ENCODE measurements around the gene CEACAM16. TPM values are rescaled to one million over a fixed set of nuclear protein-coding genes. Genes with fewer than 3 reads are reported as not detected.

Gene CEACAM16
- polyA plus RNA-seq, 4 donors = 0.07 TPM; not detected in 3

GRCh38 chr19:44753626-44753931 is 54.6 kb downstream of the CEACAM16 start:
- Histone ChIP-seq H3K4me3 (ENCODE audit: low read depth in 1 of 3, low read length in 3 of 3) (peak overlapping the region; percentile 48 to 54 (median 53)), H3K36me3 (ENCODE audit: control insufficient read depth in 3 of 3, insufficient read depth in 2 of 3, low read depth in 1 of 3, low read length in 3 of 3) (peaks cover 16 to 88% (median 23%) of the 10 kb centered on the region in 3 donors), H3K27me3 (ENCODE audit: control insufficient read depth in 3 of 3, insufficient read depth in 3 of 3, low read length in 3 of 3) (no peaks in the 10 kb centered on the region), H3K27ac (ENCODE audit: low read depth in 1 of 3, low read length in 2 of 3) (peak overlapping the region; percentile 85 to 98 (median 96)), H3K4me1 (ENCODE audit: control insufficient read depth in 3 of 3, insufficient read depth in 2 of 3, low read depth in 1 of 3, low read length in 2 of 3) (peaks cover 10 to 78% (median 28%) of the 10 kb centered on the region in 3 donors), H3K9me3 (ENCODE audit: control insufficient read depth in 2 of 2, insufficient read depth in 1 of 2, low read depth in 1 of 2, low read length in 1 of 2) (no peaks in the 10 kb centered on the region)
- DNase-seq (no peak), FAIRE-seq (no peak)
- 0 to 5% (median 0%) methylated on average over 9 to 11 of the region's 11 CpGs for WGBS, 3 donors

- WGBS, 3 donors = 1% methylated on average over 31 to 33 of the region's 33 CpGs
- Histone ChIP-seq H3K27ac (ENCODE audit: low read depth in 1 of 3, low read length in 2 of 3) (peak overlapping the region; percentile 85 to 98 (median 96)), H3K4me1 (ENCODE audit: control insufficient read depth in 3 of 3, insufficient read depth in 2 of 3, low read depth in 1 of 3, low read length in 2 of 3) (peaks cover 10 to 80% (median 28%) of the 10 kb centered on the region in 3 donors), H3K4me3 (ENCODE audit: low read depth in 1 of 3, low read length in 3 of 3) (peak overlapping the region; percentile 48 to 54 (median 53)), H3K27me3 (ENCODE audit: control insufficient read depth in 3 of 3, insufficient read depth in 3 of 3, low read length in 3 of 3) (no peaks in the 10 kb centered on the region), H3K36me3 (ENCODE audit: control insufficient read depth in 3 of 3, insufficient read depth in 2 of 3, low read depth in 1 of 3, low read length in 3 of 3) (peaks cover 19 to 93% (median 27%) of the 10 kb centered on the region in 3 donors), H3K9me3 (ENCODE audit: control insufficient read depth in 2 of 2, insufficient read depth in 1 of 2, low read depth in 1 of 2, low read length in 1 of 2) (no peaks in the 10 kb centered on the region)
- DNase-seq (peak; percentile 94 to 95), FAIRE-seq (no peak)
Observed at GRCh38 chr19:44753932-44754749, 55.2 kb downstream of the CEACAM16 start.

DNA sequence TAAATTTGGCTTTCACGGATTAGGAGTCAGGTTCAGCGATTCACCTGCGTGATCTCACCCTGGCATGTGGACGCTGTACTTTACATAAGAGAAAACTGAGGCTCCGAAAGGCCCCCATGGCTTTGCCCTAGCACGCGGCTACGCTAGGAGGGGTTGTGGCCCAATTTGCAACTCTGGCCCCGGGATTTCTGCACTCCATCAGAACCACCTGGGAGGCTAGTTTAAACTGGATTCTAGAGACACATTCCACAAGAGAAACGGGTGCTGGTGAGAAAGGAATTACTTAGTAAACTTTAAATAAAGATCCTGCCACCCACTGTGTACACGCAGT is 55.8 kb downstream of the CEACAM16 start:
- DNase-seq (no peak), FAIRE-seq (no peak)
- Histone ChIP-seq H3K27me3 (ENCODE audit: control insufficient read depth in 3 of 3, insufficient read depth in 3 of 3, low read length in 3 of 3) (no peaks in the 10 kb centered on the region), H3K36me3 (ENCODE audit: control insufficient read depth in 3 of 3, insufficient read depth in 2 of 3, low read depth in 1 of 3, low read length in 3 of 3) (peaks cover 24 to 96% (median 32%) of the 10 kb centered on the region in 3 donors), H3K27ac (ENCODE audit: low read depth in 1 of 3, low read length in 2 of 3) (peak overlapping the region; percentile 55 to 98 (median 85)), H3K4me3 (ENCODE audit: low read depth in 1 of 3, low read length in 3 of 3) (peak overlapping the region; percentile 22 to 53 (median 48)), H3K9me3 (ENCODE audit: control insufficient read depth in 2 of 2, insufficient read depth in 1 of 2, low read depth in 1 of 2, low read length in 1 of 2) (no peaks in the 10 kb centered on the region), H3K4me1 (ENCODE audit: control insufficient read depth in 3 of 3, insufficient read depth in 2 of 3, low read depth in 1 of 3, low read length in 2 of 3) (peaks cover 10 to 75% (median 28%) of the 10 kb centered on the region in 3 donors)
- WGBS, 3 donors = 23 to 25% (median 24%) methylated on average over 11 of the region's 11 CpGs

DNA sequence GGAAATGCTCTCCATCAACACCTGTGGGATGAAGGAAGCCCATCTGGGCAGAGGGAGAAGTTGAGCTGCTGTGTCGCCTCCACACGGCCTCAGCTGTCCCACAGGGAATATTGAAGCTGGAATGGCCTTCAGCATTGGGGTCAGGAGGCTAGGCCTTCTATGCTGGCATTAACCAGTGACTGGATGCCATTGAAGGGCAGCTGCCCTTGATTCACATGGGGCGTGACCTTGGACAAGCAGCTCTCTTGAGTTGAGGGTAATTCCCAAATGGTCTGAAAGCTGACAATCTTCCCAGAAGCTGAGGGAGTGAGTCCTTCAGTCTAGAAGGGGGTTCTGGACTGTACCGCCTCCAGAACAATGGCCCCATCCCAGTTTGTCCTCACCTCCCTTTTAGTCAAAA is 56.3 kb downstream of the CEACAM16 start:
- Histone ChIP-seq H3K27me3 (ENCODE audit: control insufficient read depth in 3 of 3, insufficient read depth in 3 of 3, low read length in 3 of 3) (no peaks in the 10 kb centered on the region), H3K4me1 (ENCODE audit: control insufficient read depth in 3 of 3, insufficient read depth in 2 of 3, low read depth in 1 of 3, low read length in 2 of 3) (peaks cover 10 to 72% (median 28%) of the 10 kb centered on the region in 3 donors), H3K4me3 (ENCODE audit: low read depth in 1 of 3, low read length in 3 of 3) (no peak overlapping the region), H3K27ac (ENCODE audit: low read depth in 1 of 3, low read length in 2 of 3) (peak overlapping the region in 2 of 3 donors; percentile 27 to 98), H3K9me3 (ENCODE audit: control insufficient read depth in 2 of 2, insufficient read depth in 1 of 2, low read depth in 1 of 2, low read length in 1 of 2) (no peaks in the 10 kb centered on the region), H3K36me3 (ENCODE audit: control insufficient read depth in 3 of 3, insufficient read depth in 2 of 3, low read depth in 1 of 3, low read length in 3 of 3) (peaks cover 27 to 96% (median 34%) of the 10 kb centered on the region in 3 donors)
- FAIRE-seq = no peak
- WGBS, 3 donors = 75 to 80% (median 76%) methylated on average over 4 of the region's 4 CpGs
- no peak for DNase-seq

DNA sequence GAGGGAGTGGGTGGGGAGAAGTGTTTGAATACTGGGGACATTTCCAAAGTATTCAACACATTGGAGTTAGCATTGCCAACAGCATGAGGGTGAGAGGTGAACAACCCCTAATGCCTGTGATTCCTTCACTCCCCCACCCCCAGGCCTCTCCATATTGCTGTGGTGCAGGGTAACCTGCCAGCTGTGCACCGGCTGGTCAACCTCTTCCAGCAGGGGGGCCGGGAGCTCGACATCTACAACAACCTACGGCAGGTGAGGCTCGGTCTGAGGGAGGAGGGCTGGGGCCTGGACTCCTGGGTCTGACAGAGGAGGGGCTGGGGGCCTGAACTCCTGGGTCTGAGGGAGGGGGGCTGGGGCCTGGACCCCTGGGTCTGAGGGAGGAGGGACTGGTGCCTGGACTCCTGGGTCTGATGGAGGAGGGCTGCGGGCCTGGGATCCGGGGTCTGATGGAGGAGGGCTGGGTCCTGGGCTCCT is 57.2 kb downstream of the CEACAM16 start:
- WGBS, 3 donors = 87 to 93% (median 91%) methylated on average over 7 of the region's 7 CpGs

DNA sequence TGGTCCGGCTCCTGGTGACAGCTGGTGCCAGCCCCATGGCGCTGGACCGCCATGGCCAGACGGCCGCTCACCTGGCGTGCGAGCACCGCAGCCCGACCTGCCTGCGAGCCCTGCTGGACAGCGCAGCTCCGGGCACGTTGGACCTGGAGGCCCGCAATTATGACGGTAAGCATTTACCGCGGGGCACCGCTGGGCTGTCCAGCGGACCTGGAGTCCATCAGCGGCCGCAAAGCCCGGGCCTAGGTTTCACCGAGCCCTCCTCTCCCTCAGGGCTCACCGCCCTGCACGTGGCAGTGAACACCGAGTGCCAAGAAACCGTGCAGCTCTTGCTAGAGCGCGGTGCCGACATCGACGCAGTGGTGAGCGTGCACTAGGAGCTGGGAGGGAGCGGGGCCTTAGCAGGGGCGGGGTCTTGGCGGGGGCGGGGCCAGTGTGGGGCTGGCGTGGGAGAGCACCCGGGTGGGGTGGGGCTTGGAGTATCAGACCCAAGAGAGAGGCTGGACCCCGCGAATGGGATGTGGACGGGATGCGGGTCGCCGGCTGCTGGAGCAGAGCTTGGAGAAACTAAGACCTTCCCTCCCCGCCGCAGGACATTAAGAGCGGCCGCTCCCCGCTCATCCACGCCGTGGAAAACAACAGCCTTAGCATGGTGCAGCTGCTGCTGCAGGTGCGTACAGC is 58.2 kb downstream of the CEACAM16 start:
- no peaks in the 10 kb centered on the region for H3K9me3 ChIP-seq (ENCODE audit: control insufficient read depth in 2 of 2, insufficient read depth in 1 of 2, low read depth in 1 of 2, low read length in 1 of 2)

More for the DNA sequence above, 57.2 kb downstream of the CEACAM16 start:
- H3K36me3 ChIP-seq (ENCODE audit: control insufficient read depth in 3 of 3, insufficient read depth in 2 of 3, low read depth in 1 of 3, low read length in 3 of 3) = peaks cover 27 to 96% (median 34%) of the 10 kb centered on the region in 3 donors
- no peak for FAIRE-seq
- no peaks in the 10 kb centered on the region for H3K9me3 ChIP-seq (ENCODE audit: control insufficient read depth in 2 of 2, insufficient read depth in 1 of 2, low read depth in 1 of 2, low read length in 1 of 2)
- peak overlapping the region in 1 of 3 donors; percentile 98 for H3K27ac ChIP-seq (ENCODE audit: low read depth in 1 of 3, low read length in 2 of 3)
- no peak for DNase-seq
- peaks cover 10 to 67% (median 28%) of the 10 kb centered on the region in 3 donors for H3K4me1 ChIP-seq (ENCODE audit: control insufficient read depth in 3 of 3, insufficient read depth in 2 of 3, low read depth in 1 of 3, low read length in 2 of 3)
- H3K27me3 ChIP-seq (ENCODE audit: control insufficient read depth in 3 of 3, insufficient read depth in 3 of 3, low read length in 3 of 3) = no peaks in the 10 kb centered on the region
- no peak overlapping the region for H3K4me3 ChIP-seq (ENCODE audit: low read depth in 1 of 3, low read length in 3 of 3)

DNA sequence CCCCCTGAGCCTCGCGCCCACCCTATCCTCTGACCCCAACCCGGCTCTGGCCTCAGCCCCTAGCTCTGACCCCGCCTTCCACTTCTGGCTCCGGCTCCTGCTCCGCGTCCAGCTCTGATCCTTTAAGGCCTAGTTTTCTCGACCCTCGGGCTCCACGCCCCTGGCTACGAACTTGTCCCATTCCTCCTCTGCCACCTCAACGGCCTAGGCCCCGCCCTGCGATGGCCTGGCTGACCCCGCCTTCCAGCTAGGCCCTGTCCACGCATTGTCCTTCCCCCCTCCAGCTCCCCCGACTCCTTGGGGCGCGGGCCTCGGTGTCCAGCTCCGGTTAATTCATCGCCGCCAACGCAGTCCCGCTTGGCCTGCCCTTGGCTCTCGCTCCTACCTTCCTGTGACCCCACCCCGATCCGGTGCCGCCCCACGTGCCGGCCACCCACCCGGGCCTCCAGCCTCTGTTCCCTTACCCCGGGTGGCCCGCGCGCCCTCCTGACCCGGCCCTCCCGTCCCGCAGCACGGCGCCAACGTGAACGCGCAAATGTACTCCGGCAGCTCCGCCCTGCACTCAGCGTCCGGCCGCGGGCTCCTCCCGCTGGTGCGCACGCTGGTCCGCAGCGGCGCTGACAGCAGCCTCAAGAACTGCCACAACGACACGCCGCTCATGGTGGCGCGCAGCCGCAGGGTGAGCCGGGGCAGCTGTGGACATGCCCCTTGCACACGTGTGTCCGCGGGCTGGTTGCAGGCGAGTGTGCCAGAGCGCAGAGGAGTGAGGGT is 59.0 kb downstream of the CEACAM16 start:
- Histone ChIP-seq H3K4me3 (ENCODE audit: low read depth in 1 of 3, low read length in 3 of 3) (peak overlapping the region in 1 of 3 donors; percentile 30), H3K27me3 (ENCODE audit: control insufficient read depth in 3 of 3, insufficient read depth in 3 of 3, low read length in 3 of 3) (no peaks in the 10 kb centered on the region), H3K27ac (ENCODE audit: low read depth in 1 of 3, low read length in 2 of 3) (peak overlapping the region in 2 of 3 donors; percentile 40 to 80), H3K36me3 (ENCODE audit: control insufficient read depth in 3 of 3, insufficient read depth in 2 of 3, low read depth in 1 of 3, low read length in 3 of 3) (peaks cover 27 to 90% (median 29%) of the 10 kb centered on the region in 3 donors), H3K4me1 (ENCODE audit: control insufficient read depth in 3 of 3, insufficient read depth in 2 of 3, low read depth in 1 of 3, low read length in 2 of 3) (peaks cover 6 to 56% (median 25%) of the 10 kb centered on the region in 3 donors), H3K9me3 (ENCODE audit: control insufficient read depth in 2 of 2, insufficient read depth in 1 of 2, low read depth in 1 of 2, low read length in 1 of 2) (no peaks in the 10 kb centered on the region)
- FAIRE-seq (no peak), DNase-seq (peak in 1 of 2 donors; percentile 70)
- WGBS, 3 donors = 60 to 87% (median 80%) methylated on average over 65 to 68 of the region's 68 CpGs

More for the DNA sequence above, 58.2 kb downstream of the CEACAM16 start:
- Histone ChIP-seq H3K4me1 (ENCODE audit: control insufficient read depth in 3 of 3, insufficient read depth in 2 of 3, low read depth in 1 of 3, low read length in 2 of 3) (peaks cover 10 to 63% (median 28%) of the 10 kb centered on the region in 3 donors), H3K27me3 (ENCODE audit: control insufficient read depth in 3 of 3, insufficient read depth in 3 of 3, low read length in 3 of 3) (no peaks in the 10 kb centered on the region), H3K4me3 (ENCODE audit: low read depth in 1 of 3, low read length in 3 of 3) (peak overlapping the region in 1 of 3 donors; percentile 30), H3K36me3 (ENCODE audit: control insufficient read depth in 3 of 3, insufficient read depth in 2 of 3, low read depth in 1 of 3, low read length in 3 of 3) (peaks cover 27 to 95% (median 34%) of the 10 kb centered on the region in 3 donors), H3K27ac (ENCODE audit: low read depth in 1 of 3, low read length in 2 of 3) (peak overlapping the region; percentile 26 to 98 (median 40))
- FAIRE-seq (no peak), DNase-seq (no peak)
- WGBS, 3 donors = 70 to 88% (median 87%) methylated on average over 52 to 53 of the region's 53 CpGs

GRCh38 chr19:44758596-44758995 is 59.6 kb downstream of the CEACAM16 start:
- FAIRE-seq (no peak), DNase-seq (no peak)
- Histone ChIP-seq H3K9me3 (ENCODE audit: control insufficient read depth in 2 of 2, insufficient read depth in 1 of 2, low read depth in 1 of 2, low read length in 1 of 2) (no peaks in the 10 kb centered on the region), H3K27me3 (ENCODE audit: control insufficient read depth in 3 of 3, insufficient read depth in 3 of 3, low read length in 3 of 3) (no peaks in the 10 kb centered on the region), H3K4me3 (ENCODE audit: low read depth in 1 of 3, low read length in 3 of 3) (no peak overlapping the region), H3K27ac (ENCODE audit: low read depth in 1 of 3, low read length in 2 of 3) (peak overlapping the region in 1 of 3 donors; percentile 80), H3K4me1 (ENCODE audit: control insufficient read depth in 3 of 3, insufficient read depth in 2 of 3, low read depth in 1 of 3, low read length in 2 of 3) (peaks cover 6 to 50% (median 24%) of the 10 kb centered on the region in 3 donors), H3K36me3 (ENCODE audit: control insufficient read depth in 3 of 3, insufficient read depth in 2 of 3, low read depth in 1 of 3, low read length in 3 of 3) (peaks cover 27 to 86% (median 29%) of the 10 kb centered on the region in 3 donors)
- 73 to 87% (median 86%) methylated on average over 9 of the region's 9 CpGs for WGBS, 3 donors

Measured in small intestine (tissue), 7 donors.